Amniotic stem cell (primary cell): ENCODE results near the gene PDE4D.
A peak's percentile ranks its signal among the peaks of the same experiment; 100 is the strongest.

Source experiments
- DNase-seq: peaks from one replicate; lab custom pipeline; 2025; lab: John Stamatoyannopoulos, UW

The PDE4D gene

DNA sequence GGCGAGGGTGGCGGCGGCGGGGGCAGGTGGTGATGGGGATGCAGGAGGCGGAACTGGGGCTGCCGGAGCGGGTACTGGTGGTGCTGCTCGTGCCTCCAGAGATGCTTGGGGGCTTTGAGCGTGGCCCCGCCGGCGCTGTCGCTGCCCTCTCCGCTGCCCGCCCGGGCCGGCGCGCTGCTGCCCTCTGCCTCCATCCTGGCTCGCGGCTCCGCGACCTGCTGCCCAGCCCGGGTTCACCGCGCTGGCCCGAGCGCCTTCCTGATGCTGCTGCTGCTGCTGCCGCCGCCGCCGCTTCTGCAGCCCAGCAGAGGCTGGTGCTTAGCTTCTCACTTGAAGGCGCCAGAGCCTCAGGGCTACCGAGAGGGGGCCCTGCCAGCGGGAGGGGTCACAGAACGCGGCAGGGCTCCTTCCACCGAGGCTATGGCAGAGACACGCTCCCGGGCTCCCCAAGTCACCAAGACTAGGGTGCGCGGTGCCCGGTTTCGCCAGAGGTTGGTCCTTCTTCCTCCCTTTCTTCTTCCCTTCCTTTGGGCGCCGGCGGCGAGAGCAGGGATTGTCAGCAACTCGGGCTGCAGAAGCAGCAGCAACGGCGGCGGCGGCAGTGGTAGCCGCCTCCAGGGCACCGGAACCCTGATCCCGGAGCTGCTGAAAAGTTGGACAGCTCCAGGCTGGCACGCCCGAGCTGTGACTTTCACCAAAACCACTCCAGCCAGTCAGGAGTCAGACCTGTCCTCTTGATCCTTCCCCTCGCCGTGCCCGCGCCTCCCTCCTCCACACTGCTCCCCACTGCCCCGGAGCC lies at the start of gene PDE4D:
PDE4D (minus strand) TSS at position 298 of the 799 bp plus-strand sequence.
- DNase-seq = peak; percentile 12

- no peak for DNase-seq
Measured at GRCh38 chr5:59937633-59938032, 44.1 kb upstream of the PDE4D start.

- no peak for DNase-seq
Measured at GRCh38 chr5:59923465-59923864, 29.9 kb upstream of the PDE4D start.

- DNase-seq = no peak
Measured at GRCh38 chr5:59922220-59922619, 28.7 kb upstream of the PDE4D start.

- no peak for DNase-seq
Measured at GRCh38 chr5:59921816-59922215, 28.3 kb upstream of the PDE4D start.

DNA sequence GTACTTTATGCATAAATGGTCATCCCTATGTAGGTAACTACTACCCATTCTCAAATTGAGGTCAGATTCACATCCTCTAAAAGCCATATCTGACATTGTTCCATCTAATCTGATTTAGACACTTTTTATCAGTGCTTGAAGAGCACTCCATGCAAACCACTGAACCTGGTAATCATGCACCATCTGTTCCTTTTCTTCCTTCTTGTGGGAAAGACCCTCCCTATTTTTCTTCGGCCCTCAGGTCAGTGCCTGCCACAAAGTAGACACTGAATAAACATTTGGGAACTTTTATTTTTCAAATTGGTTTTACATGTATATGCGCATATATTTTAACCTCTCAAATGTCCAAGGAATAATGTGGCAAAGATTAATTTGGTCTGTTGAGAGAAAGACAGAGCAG lies 26.0 kb upstream of the PDE4D start:
- no peak for DNase-seq

- no peak for DNase-seq
Measured at GRCh38 chr5:59917121-59917520, 23.6 kb upstream of the PDE4D start.

DNA sequence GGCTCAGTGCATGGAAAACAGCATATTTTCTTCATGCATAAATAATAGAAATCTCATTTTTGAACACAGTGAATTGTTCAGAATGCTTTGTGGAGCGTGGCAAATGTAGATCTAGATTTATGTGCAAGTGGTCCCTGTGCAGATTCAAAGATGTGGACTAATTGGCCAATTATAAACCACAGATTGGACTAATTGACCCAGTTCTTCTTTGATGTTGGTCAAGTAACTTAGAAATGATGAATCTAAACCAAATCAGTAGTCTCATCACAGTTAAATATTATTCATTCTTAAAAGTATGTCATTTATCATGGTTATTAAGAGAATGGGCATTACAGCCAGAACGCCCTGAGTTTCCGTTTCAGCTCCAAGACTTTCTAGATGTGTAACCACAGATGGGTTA lies 11.7 kb upstream of the PDE4D start:
- DNase-seq = no peak

DNA sequence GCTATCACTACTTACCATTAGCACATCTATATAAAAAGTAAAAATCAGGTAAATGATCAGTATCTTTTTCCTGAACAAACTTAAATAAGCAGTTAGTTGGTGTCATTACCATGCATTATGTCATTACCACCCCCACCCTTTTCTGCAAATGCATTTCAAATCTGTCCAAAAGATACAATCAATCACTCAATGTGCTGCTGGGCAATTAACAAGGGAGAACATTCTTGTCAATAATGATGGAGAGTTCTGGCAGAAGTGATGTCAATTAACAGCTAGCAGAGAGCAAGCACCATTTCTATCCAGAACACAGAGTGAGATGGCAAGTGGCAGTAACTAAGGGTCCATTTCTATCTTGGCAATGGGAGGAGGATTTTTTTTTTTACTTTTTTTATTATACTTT lies 3.5 kb upstream of the PDE4D start:
- no peak for DNase-seq

- no peak for DNase-seq
Measured at GRCh38 chr5:59891962-59892643, 1.4 kb downstream of the PDE4D start.

- no peak for DNase-seq
Measured at GRCh38 chr5:59887274-59887673, 6.3 kb downstream of the PDE4D start.

DNA sequence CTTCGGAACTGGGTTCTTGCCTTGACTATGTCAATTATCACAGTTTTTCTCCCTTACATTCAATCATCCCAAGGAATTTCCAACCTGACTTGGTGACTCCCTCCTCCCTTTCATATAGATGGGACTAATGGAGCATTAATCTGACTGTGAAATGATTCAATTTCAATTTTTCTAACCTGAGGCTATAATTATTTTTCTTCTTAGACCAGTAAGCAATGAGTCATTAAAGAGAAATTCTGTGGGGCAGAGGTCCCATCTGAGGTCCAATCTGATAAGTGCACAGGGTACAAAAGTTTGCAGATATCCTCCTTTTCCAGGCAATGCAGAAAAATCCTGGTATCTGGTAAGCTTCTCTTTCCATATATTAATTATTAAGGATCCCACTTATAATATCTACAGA lies 18.9 kb downstream of the PDE4D start:
- DNase-seq = no peak

GRCh38 chr5:59873113-59873512 lies 20.4 kb downstream of the PDE4D start:
- DNase-seq = peak; percentile 31

GRCh38 chr5:59866661-59867060 lies 26.9 kb downstream of the PDE4D start:
- no peak for DNase-seq

GRCh38 chr5:59864718-59865117 lies 28.8 kb downstream of the PDE4D start:
- no peak for DNase-seq

DNA sequence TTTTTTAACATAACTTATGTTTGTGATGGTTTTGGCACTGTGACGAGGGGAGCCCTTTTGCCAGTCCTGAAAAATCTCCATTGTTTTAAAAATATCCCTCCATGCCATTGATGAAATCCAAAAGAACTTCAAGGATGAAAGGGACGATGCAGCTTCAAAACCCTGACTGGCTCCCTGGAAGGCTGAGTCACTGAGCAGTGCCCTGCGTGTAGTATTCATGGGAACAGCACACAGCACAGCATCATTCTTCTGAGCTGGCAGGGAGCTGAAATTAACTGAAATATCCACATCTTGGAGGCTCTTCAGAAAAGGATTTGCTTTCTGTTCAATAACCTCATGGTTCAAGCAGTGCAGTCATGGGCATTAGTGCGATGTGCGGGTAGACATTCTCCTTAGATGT lies 29.7 kb downstream of the PDE4D start:
- DNase-seq = no peak

GRCh38 chr5:59856358-59856757 lies 37.2 kb downstream of the PDE4D start:
- DNase-seq = no peak

- no peak for DNase-seq
Measured at GRCh38 chr5:59850766-59851165, 42.8 kb downstream of the PDE4D start.

GRCh38 chr5:59847586-59847985 lies 45.9 kb downstream of the PDE4D start:
- no peak for DNase-seq

DNA sequence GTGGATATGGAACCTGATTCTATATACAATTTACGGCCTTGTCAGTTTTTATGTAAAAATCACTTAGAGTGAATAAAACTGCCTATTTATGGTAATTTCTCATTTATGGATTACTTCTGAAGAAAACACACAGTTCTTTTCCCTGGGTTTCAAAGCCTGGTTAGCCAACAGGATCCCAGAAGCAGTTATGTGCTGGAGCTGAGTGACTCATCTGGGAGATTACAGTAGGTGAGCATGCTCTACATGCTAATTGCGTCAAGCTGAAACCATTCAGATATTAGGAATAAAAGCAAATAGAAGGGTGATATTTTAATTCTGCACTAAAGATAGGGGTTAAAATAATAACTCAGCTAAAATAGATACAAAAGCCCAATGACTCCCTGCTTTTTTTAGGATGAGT lies 47.8 kb downstream of the PDE4D start:
- DNase-seq = no peak

- DNase-seq = no peak
Measured at GRCh38 chr5:59843511-59844213, 49.9 kb downstream of the PDE4D start.

DNA sequence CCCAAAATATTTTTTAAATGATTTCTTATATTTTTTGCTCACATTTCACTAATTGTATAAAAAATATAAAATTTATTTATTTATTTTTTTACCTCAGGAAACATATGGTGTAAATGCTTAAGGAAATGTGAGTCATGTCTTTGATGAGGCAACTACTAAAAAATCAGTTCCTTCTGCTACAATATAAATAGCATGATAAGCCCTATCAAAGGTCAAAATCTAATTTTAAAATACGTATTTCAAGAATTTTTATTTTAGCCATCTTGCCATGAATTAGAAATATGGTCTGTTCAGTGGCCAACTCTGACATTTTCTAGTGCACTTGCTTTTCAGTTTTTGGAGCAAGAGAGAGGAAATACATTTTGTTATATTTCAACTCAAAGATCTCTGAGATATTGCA lies 50.5 kb downstream of the PDE4D start:
- no peak for DNase-seq

- peak; percentile 11 for DNase-seq
Measured at GRCh38 chr5:59840200-59840601, 53.3 kb downstream of the PDE4D start.
